ENCODE measurements around the gene RMDN3. TPM values are rescaled to one million over a fixed set of nuclear protein-coding genes. Genes with fewer than 3 reads are reported as not detected.

The RMDN3 gene
- total and polyA plus RNA-seq, 9 of the 15 experiments (the other 6 are each of a cell fraction or from before 2014, with no cell fraction given): 8.1 to 38.2 (median 25.9) TPM

- ATAC-seq: no peak
- H3K4me2 ChIP-seq (ENCODE audit: insufficient read depth, low read length): no peak overlapping the region
- intact Hi-C loops (cut with micrococcal nuclease): no loop called here
- no peak for TF ChIP-seq PCBP2 (IDR thresholded peaks at IDR 0.05; ENCODE audit: low read depth, low read length, poor library complexity, severe bottlenecking)
- peak in 2 of 3 experiments; percentile 4 to 27; a peak in 1 of 6 replicates for TF ChIP-seq CTCF (IDR thresholded peaks at IDR 0.05 in 2 of 3, conservative IDR thresholded peaks at IDR 0.05 in 1 of 3; ENCODE audit: insufficient read depth in 2 of 3, low read depth in 1 of 3, low read length in 3 of 3)
- in situ Hi-C loops (cut with MboI): no loop called here
- FAIRE-seq: no peak
- no TSS peak for BruUV-seq (replicated peaks)
- H3K27me3 ChIP-seq (ENCODE audit: control insufficient read depth in 2 of 2, insufficient read depth in 2 of 2, low read length in 2 of 2): no peaks in the 10 kb centered on the region
- H3K4me3 ChIP-seq: no peak overlapping the region
- H3K9me1 ChIP-seq (ENCODE audit: control insufficient read depth, insufficient read depth, low read length): peaks cover 3% of the 10 kb centered on the region
- no peak overlapping the region for H3K9ac ChIP-seq (ENCODE audit: insufficient read depth in 1 of 2, low read depth in 2 of 2, low read length in 2 of 2)
- no peaks in the 10 kb centered on the region for H4K20me1 ChIP-seq (replicated peaks; ENCODE audit: control insufficient read depth, insufficient read depth, low read length)
- ChIA-PET POLR2A (interaction anchor here (0.5 to 0.7 kb wide), 2 partner anchors 57 to 172 kb away, joined by 3 read pairs; no protein-coding TSS in a partner anchor), CTCF (ENCODE audit: low intra/inter-chr PET ratio) (no interaction called here)
- no peaks in the 10 kb centered on the region; the same call in 1 of the 2 replicates for H3K9me3 ChIP-seq (replicated peaks; ENCODE audit: control insufficient read depth, insufficient read depth, low read depth, low read length)
- no peak overlapping the region for H3K27ac ChIP-seq (ENCODE audit: extremely low read depth, low read depth, low read length)
- peak in 1 of 4 experiments; percentile 33 for DNase-seq (ENCODE audit: extremely low read depth in 1 of 4, low spot score in 3 of 4)
- WGBS (ENCODE audit: insufficient coverage, low coverage, missing lambda C conversion rate): 100% methylated on average over 1 of the region's 1 CpG
- H2AFZ ChIP-seq (ENCODE audit: low read depth, low read length): no peak overlapping the region
- H3K36me3 ChIP-seq (ENCODE audit: control insufficient read depth, insufficient read depth, low read length): peaks cover 15% of the 10 kb centered on the region; the same call in 2 of the 3 replicates
- H3K4me1 ChIP-seq (replicated peaks in 1 of 2; ENCODE audit: control insufficient read depth in 2 of 2, insufficient read depth in 2 of 2, low read length in 2 of 2): peaks cover 12 to 13% of the 10 kb centered on the region in 2 experiments; a peak in 4 of 5 replicates
- peaks cover 19% of the 10 kb centered on the region for H3K79me2 ChIP-seq (ENCODE audit: control insufficient read depth, insufficient read depth, low read length)
Measured at GRCh38 chr15:40803688-40804087, 48.6 kb upstream of the RMDN3 start.

- no peak overlapping the region for H3K9ac ChIP-seq (ENCODE audit: insufficient read depth in 1 of 2, low read depth in 2 of 2, low read length in 2 of 2)
- H2AFZ ChIP-seq (ENCODE audit: low read depth, low read length): no peak overlapping the region
- no peaks in the 10 kb centered on the region for H4K20me1 ChIP-seq (replicated peaks; ENCODE audit: control insufficient read depth, insufficient read depth, low read length)
- no peak overlapping the region for H3K4me2 ChIP-seq (ENCODE audit: insufficient read depth, low read length)
- H3K79me2 ChIP-seq (ENCODE audit: control insufficient read depth, insufficient read depth, low read length): peaks cover 19% of the 10 kb centered on the region
- peaks cover 7 to 11% of the 10 kb centered on the region in 2 experiments; a peak in 4 of 5 replicates for H3K4me1 ChIP-seq (replicated peaks in 1 of 2; ENCODE audit: control insufficient read depth in 2 of 2, insufficient read depth in 2 of 2, low read length in 2 of 2)
- no peak overlapping the region for H3K4me3 ChIP-seq
- intact Hi-C loops (cut with micrococcal nuclease) (no loop called here), in situ Hi-C loops (cut with MboI) (no loop called here)
- H3K9me3 ChIP-seq (replicated peaks; ENCODE audit: control insufficient read depth, insufficient read depth, low read depth, low read length): no peaks in the 10 kb centered on the region; the same call in 1 of the 2 replicates
- DNase-seq (ENCODE audit: extremely low read depth in 1 of 4, low spot score in 3 of 4) (no peak), ATAC-seq (no peak), FAIRE-seq (no peak)
- H3K9me1 ChIP-seq (ENCODE audit: control insufficient read depth, insufficient read depth, low read length): peaks cover 3% of the 10 kb centered on the region
- POLR2A ChIA-PET: interaction anchor here (0.6 to 1.3 kb wide), 2 partner anchors 18 to 459 kb away, joined by 3 read pairs; no protein-coding TSS in a partner anchor
- H3K27me3 ChIP-seq (ENCODE audit: control insufficient read depth in 2 of 2, insufficient read depth in 2 of 2, low read length in 2 of 2): no peaks in the 10 kb centered on the region
- CTCF ChIA-PET (ENCODE audit: low intra/inter-chr PET ratio): no interaction called here
- peaks cover 15% of the 10 kb centered on the region; the same call in 2 of the 3 replicates for H3K36me3 ChIP-seq (ENCODE audit: control insufficient read depth, insufficient read depth, low read length)
- no TSS peak for BruUV-seq (replicated peaks)
- H3K27ac ChIP-seq (ENCODE audit: extremely low read depth, low read depth, low read length): no peak overlapping the region
- 83% methylated on average over 2 of the region's 2 CpGs for WGBS (ENCODE audit: insufficient coverage, low coverage, missing lambda C conversion rate)
- TF ChIP-seq MECOM (CRISPR knock-in tag; IDR thresholded peaks at IDR 0.05): no peak
- TF ChIP-seq PRMT5 (CRISPR knock-in tag; IDR thresholded peaks at IDR 0.05): no peak
- no peak for TF ChIP-seq ZBTB33 (CRISPR knock-in tag; IDR thresholded peaks at IDR 0.05)
- no peak for TF ChIP-seq DLX4 (CRISPR knock-in tag; IDR thresholded peaks at IDR 0.05)
- TF ChIP-seq MXI1 (IDR thresholded peaks at IDR 0.05; ENCODE audit: low read depth, low read length): no peak
- TF ChIP-seq POLR3A (IDR thresholded peaks at IDR 0.05; ENCODE audit: borderline replicate concordance, extremely low read depth, insufficient read depth, insufficient read length): no peak
- TF ChIP-seq RBM17 (IDR thresholded peaks at IDR 0.05; ENCODE audit: borderline replicate concordance, low read depth, low read length): no peak
- no peak for TF ChIP-seq NONO (IDR thresholded peaks at IDR 0.05; ENCODE audit: low read depth in 2 of 2, low read length in 1 of 2)
- no peak for TF ChIP-seq ZNF324 (CRISPR knock-in tag; IDR thresholded peaks at IDR 0.05)
Measured at GRCh38 chr15:40803076-40803475, 48.0 kb upstream of the RMDN3 start.

All from K562 (cell line).